GM19239 (cell line): ENCODE measurements around the gene CRADD.
"Not testable (repeated sequence)": the region's sequence is repeated elsewhere in the genome, so short reads cannot be mapped to it uniquely, and the experiment has no call there.

Source experiments
- DNase-seq: peaks from one replicate; pipeline ENCODE4 v3.0.0; 2011; ENCODE audit warnings: low spot score; ENCODE audit not compliant: insufficient read length
- FAIRE-seq: peaks from 2 replicates; lab custom pipeline; 2011; peaks lifted over from hg19 to GRCh38; lab: Jason Lieb, UNC

Gene CRADD

GRCh38 chr12:93704122-93704521 is 26.9 kb downstream of the CRADD start:
- no peak for FAIRE-seq
- DNase-seq, result no peak

GRCh38 chr12:93704625-93705024 is 27.4 kb downstream of the CRADD start:
- FAIRE-seq, result no peak
- DNase-seq, result no peak

- FAIRE-seq (no peak), DNase-seq (no peak)
These were observed 28.1 kb downstream of the CRADD start for GRCh38 chr12:93705237-93705636.

- FAIRE-seq (no peak), DNase-seq (no peak)
These were observed 29.2 kb downstream of the CRADD start for GRCh38 chr12:93706387-93706786.

GRCh38 chr12:93706824-93707223 is 29.6 kb downstream of the CRADD start:
- DNase-seq, result no peak
- no peak for FAIRE-seq

GRCh38 chr12:93707836-93708235 is 30.7 kb downstream of the CRADD start:
- DNase-seq, result no peak
- no peak for FAIRE-seq

- no peak for FAIRE-seq
These were observed 31.8 kb downstream of the CRADD start for GRCh38 chr12:93708952-93709351.

GRCh38 chr12:93709386-93709785 is 32.2 kb downstream of the CRADD start:
- no peak for FAIRE-seq

More at GRCh38 chr12:93708952-93709351, 31.8 kb downstream of the CRADD start:
- DNase-seq, result no peak

GRCh38 chr12:93710574-93710926 is 33.4 kb downstream of the CRADD start:
- DNase-seq, result no peak
- FAIRE-seq, result no peak

More at GRCh38 chr12:93709386-93709785, 32.2 kb downstream of the CRADD start:
- DNase-seq, result no peak

GRCh38 chr12:93711502-93711901 is 34.3 kb downstream of the CRADD start:
- FAIRE-seq, DNase-seq: not testable (repeated sequence)

- FAIRE-seq, result no peak
- no peak for DNase-seq
These were observed 35.0 kb downstream of the CRADD start for GRCh38 chr12:93712200-93712599.

GRCh38 chr12:93713060-93713459 is 35.9 kb downstream of the CRADD start:
- FAIRE-seq (no peak), DNase-seq (no peak)

GRCh38 chr12:93713800-93714199 is 36.6 kb downstream of the CRADD start:
- FAIRE-seq (no peak), DNase-seq (no peak)

- FAIRE-seq, result no peak
- DNase-seq, result no peak
These were observed 37.2 kb downstream of the CRADD start for GRCh38 chr12:93714382-93714781.

- FAIRE-seq (no peak), DNase-seq (no peak)
These were observed 42.5 kb downstream of the CRADD start for GRCh38 chr12:93719710-93720109.

GRCh38 chr12:93720559-93720958 is 43.4 kb downstream of the CRADD start:
- no peak for FAIRE-seq
- no peak for DNase-seq

- FAIRE-seq, result no peak
- no peak for DNase-seq
These were observed 45.0 kb downstream of the CRADD start for GRCh38 chr12:93722179-93722578.

GRCh38 chr12:93722835-93723567 is 45.8 kb downstream of the CRADD start:
- DNase-seq, result no peak
- no peak for FAIRE-seq

- DNase-seq (no peak), FAIRE-seq (no peak)
These were observed 46.4 kb downstream of the CRADD start for GRCh38 chr12:93723568-93723930.

- FAIRE-seq, result no peak
- DNase-seq, result no peak
These were observed 48.4 kb downstream of the CRADD start for GRCh38 chr12:93725531-93725930.

- DNase-seq (no peak), FAIRE-seq (peak; percentile 76)
These were observed 50.1 kb downstream of the CRADD start for GRCh38 chr12:93727195-93727811.

GRCh38 chr12:93727911-93728310 is 50.7 kb downstream of the CRADD start:
- FAIRE-seq, result no peak
- DNase-seq, result no peak
